ENCODE data around the gene KTN1. TPM values are rescaled to one million over a fixed set of nuclear protein-coding genes. Genes with fewer than 3 reads are reported as not detected.

Gene KTN1
- total RNA-seq, 4 donors from 2014 or later, result 81.2 to 193 (median 106) TPM

GRCh38 chr14:55611859-55612258, 31.9 kb downstream of the KTN1 start:
- Histone ChIP-seq H3K4me3 (no peak overlapping the region), H3K36me3 (peaks cover 0 to 20% (median 0%) of the 10 kb centered on the region in 3 donors), H3K4me1 (no peaks in the 10 kb centered on the region), H3K27ac (no peak overlapping the region), H3K27me3 (no peaks in the 10 kb centered on the region), H3K9me3 (no peaks in the 10 kb centered on the region)
- DNase-seq, result no peak
- TF ChIP-seq CTCF (IDR thresholded peaks at IDR 0.05) (no peak), POLR2A (IDR thresholded peaks at IDR 0.05) (no peak)

GRCh38 chr14:55614304-55614703, 34.3 kb downstream of the KTN1 start:
- Histone ChIP-seq H3K36me3 (peaks cover 0 to 43% (median 0%) of the 10 kb centered on the region in 3 donors), H3K27ac (no peak overlapping the region), H3K4me1 (no peaks in the 10 kb centered on the region), H3K27me3 (no peaks in the 10 kb centered on the region), H3K9me3 (no peaks in the 10 kb centered on the region), H3K4me3 (no peak overlapping the region)
- no peak for TF ChIP-seq POLR2A (IDR thresholded peaks at IDR 0.05)
- no peak for DNase-seq

GRCh38 chr14:55620277-55620676, 40.3 kb downstream of the KTN1 start:
- H3K9me3 ChIP-seq, result peaks cover 0 to 11% (median 0%) of the 10 kb centered on the region in 4 donors
- H3K36me3 ChIP-seq, result peaks cover 0 to 79% (median 0%) of the 10 kb centered on the region in 3 donors

GRCh38 chr14:55620981-55621380, 41.0 kb downstream of the KTN1 start:
- Histone ChIP-seq H3K9me3 (peaks cover 0 to 11% (median 0%) of the 10 kb centered on the region in 4 donors), H3K4me3 (no peak overlapping the region), H3K27me3 (no peaks in the 10 kb centered on the region), H3K4me1 (no peaks in the 10 kb centered on the region), H3K36me3 (peaks cover 0 to 77% (median 0%) of the 10 kb centered on the region in 3 donors), H3K27ac (no peak overlapping the region)
- DNase-seq, result no peak
- TF ChIP-seq POLR2A (IDR thresholded peaks at IDR 0.05), result no peak
- TF ChIP-seq CTCF (IDR thresholded peaks at IDR 0.05), result no peak

More at GRCh38 chr14:55620277-55620676, 40.3 kb downstream of the KTN1 start:
- Histone ChIP-seq H3K27me3 (no peaks in the 10 kb centered on the region), H3K4me1 (no peaks in the 10 kb centered on the region), H3K4me3 (no peak overlapping the region), H3K27ac (no peak overlapping the region)
- TF ChIP-seq CTCF (IDR thresholded peaks at IDR 0.05) (no peak), POLR2A (IDR thresholded peaks at IDR 0.05) (no peak)
- DNase-seq, result no peak

- peaks cover 0 to 74% (median 0%) of the 10 kb centered on the region in 3 donors for H3K36me3 ChIP-seq
- TF ChIP-seq POLR2A (IDR thresholded peaks at IDR 0.05), result no peak
- no peak for TF ChIP-seq CTCF (IDR thresholded peaks at IDR 0.05)
These were observed 41.4 kb downstream of the KTN1 start for GRCh38 chr14:55621391-55621790.

GRCh38 chr14:55624913-55625312, 44.9 kb downstream of the KTN1 start:
- no peaks in the 10 kb centered on the region for H3K4me1 ChIP-seq
- H3K4me3 ChIP-seq, result no peak overlapping the region
- DNase-seq, result no peak
- TF ChIP-seq POLR2A (IDR thresholded peaks at IDR 0.05) (no peak), CTCF (IDR thresholded peaks at IDR 0.05) (no peak)
- no peak overlapping the region for H3K27ac ChIP-seq
- no peaks in the 10 kb centered on the region for H3K27me3 ChIP-seq
- H3K9me3 ChIP-seq, result peaks cover 0 to 7% (median 0%) of the 10 kb centered on the region in 4 donors
- peaks cover 0 to 65% (median 0%) of the 10 kb centered on the region in 3 donors for H3K36me3 ChIP-seq

More at GRCh38 chr14:55621391-55621790, 41.4 kb downstream of the KTN1 start:
- Histone ChIP-seq H3K4me1 (no peaks in the 10 kb centered on the region), H3K27ac (no peak overlapping the region), H3K27me3 (no peaks in the 10 kb centered on the region), H3K9me3 (peaks cover 0 to 11% (median 0%) of the 10 kb centered on the region in 4 donors), H3K4me3 (no peak overlapping the region)
- DNase-seq, result no peak
